ENCODE measurements around the gene TRMT61A.

TRMT61A gene

DNA sequence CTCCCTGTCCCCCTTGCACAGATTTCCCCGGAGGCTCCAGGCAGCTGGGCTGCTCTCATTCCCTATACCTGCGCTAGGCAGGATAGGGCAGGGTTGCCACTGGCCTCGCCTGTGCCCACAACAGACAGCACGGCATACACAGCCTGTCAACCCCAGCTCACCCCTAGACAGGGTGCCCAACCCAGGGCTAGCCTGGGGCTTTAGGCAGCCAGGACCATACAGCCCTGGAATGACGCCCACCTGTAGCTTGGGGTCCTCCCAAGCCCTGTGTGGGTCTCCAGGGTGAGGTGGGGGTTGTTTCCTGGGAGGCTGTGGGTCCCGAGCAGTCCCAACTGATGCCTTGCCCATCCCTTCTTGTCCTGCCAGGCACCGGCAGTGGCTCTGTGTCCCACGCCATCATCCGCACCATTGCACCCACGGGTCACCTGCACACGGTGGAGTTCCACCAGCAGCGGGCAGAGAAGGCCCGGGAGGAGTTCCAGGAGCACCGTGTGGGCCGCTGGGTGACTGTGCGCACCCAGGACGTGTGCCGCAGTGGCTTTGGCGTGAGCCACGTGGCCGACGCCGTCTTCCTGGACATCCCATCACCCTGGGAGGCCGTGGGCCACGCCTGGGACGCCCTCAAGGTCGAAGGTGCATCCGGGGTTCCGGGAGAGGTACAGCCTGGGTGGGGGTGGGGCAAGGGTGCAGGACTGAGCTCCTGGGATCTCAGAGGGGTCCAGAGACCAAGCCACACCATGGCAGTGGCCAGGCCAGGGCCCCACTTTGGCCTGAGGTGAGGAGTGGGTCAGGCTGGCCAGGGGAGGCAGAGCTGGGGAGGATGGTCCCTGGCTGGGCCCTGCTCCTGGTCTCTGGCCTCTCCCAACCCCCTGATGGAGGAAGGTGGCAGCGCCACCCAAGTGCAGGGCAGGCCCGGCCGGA is 3.5 kb downstream of the TRMT61A start:
- H3K9ac ChIP-seq (ENCODE audit: low read depth, low read length) = no peak overlapping the region
- no peaks in the 10 kb centered on the region; the same call in 1 of the 2 replicates for H3K4me1 ChIP-seq (ENCODE audit: insufficient read depth, low read length)
- H3K9me3 ChIP-seq (ENCODE audit: control insufficient read depth, insufficient read depth, low read length) = no peaks in the 10 kb centered on the region
- H3K36me3 ChIP-seq (ENCODE audit: insufficient read depth, low read length) = no peaks in the 10 kb centered on the region; the same call in 1 of the 2 replicates

DNA sequence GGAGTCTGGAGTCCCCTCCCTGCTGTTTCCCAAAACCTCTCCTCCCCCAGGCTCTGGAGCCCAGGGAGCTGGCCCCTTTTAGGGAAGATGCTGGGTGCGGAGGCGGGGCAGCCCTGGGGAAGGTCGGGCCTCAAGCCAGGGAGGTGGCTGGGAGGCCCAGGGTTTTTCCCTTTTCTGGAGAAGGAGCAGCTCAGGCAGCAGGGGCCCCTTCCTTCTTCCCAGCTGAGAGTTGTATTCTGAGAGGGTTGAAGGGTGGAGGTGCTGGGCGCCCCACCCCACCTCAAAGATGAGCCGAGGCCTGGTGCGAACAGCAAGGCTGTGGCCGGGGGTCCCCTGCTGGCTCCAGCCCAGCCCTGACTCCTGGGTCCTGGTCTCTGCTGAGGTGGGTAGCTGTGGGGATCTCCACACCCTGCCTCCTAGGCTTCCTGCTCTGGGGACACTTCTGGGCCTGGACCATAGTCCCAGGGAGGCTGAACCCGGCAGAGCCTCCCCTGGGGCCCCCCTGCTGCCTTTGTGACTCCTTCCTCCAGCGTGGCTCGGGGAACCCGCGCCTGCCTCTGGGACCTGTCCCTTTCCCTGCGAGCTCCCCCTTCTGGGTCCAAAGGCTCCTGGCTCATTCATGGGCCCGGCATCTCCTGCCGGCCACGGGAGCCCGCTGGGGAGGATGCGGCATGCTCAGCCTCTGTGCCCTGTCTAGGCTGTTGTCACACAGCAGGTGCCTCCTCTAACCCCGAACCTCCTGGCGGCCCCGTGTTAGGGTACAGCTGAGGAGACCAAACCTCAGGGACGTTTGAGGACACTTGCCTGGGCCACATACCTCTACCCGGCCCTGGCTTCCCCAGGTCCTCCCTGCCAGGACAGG is 4.4 kb downstream of the TRMT61A start:
- no peaks in the 10 kb centered on the region; the same call in 1 of the 2 replicates for H3K36me3 ChIP-seq (ENCODE audit: insufficient read depth, low read length)
- no peak overlapping the region for H3K9ac ChIP-seq (ENCODE audit: low read depth, low read length)
- H3K9me3 ChIP-seq (ENCODE audit: control insufficient read depth, insufficient read depth, low read length) = no peaks in the 10 kb centered on the region
- H3K4me1 ChIP-seq (ENCODE audit: insufficient read depth, low read length) = no peaks in the 10 kb centered on the region; the same call in 1 of the 2 replicates

DNA sequence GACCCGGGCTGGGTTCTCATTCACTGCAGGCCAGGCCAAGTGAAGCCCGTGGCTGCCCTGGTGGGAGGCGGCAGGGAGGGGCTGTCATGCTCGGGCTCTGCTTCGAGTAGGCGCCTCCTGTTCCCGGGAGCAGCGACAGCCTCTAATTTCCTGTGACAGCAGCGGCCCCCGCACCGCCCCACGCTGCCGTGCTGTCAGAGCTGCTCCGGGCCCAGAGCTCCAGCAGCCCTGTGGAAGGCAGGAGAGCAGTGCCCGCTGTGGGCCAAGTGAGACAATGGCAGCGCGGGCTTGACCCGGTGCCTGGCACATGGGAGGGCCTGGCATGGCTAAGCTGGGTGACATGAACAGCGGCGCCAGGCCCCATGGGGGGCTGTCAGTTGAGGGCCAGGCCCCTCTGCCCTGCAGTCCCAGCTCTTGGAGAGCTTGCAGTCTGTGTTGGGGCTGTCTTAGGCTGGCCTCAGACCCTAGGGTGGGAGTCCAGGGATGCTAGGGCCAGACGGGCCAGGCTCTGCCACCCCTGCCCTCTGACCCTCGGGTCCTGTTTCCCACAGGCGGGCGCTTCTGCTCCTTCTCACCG is 5.1 kb downstream of the TRMT61A start:
- H3K36me3 ChIP-seq (ENCODE audit: insufficient read depth, low read length) = no peaks in the 10 kb centered on the region; the same call in 1 of the 2 replicates
- H3K9me3 ChIP-seq (ENCODE audit: control insufficient read depth, insufficient read depth, low read length) = no peaks in the 10 kb centered on the region
- no peaks in the 10 kb centered on the region for H3K4me1 ChIP-seq (ENCODE audit: insufficient read depth, low read length)
- no peak overlapping the region for H3K9ac ChIP-seq (ENCODE audit: low read depth, low read length)

GRCh38 chr14:103534576-103535061 is 5.6 kb downstream of the TRMT61A start:
- Histone ChIP-seq H3K36me3 (ENCODE audit: insufficient read depth, low read length) (no peaks in the 10 kb centered on the region; the same call in 1 of the 2 replicates), H3K9ac (ENCODE audit: low read depth, low read length) (no peak overlapping the region)

GRCh38 chr14:103535081-103535890 is 6.3 kb downstream of the TRMT61A start:
- Histone ChIP-seq H3K9ac (ENCODE audit: low read depth, low read length) (no peak overlapping the region), H3K36me3 (ENCODE audit: insufficient read depth, low read length) (no peaks in the 10 kb centered on the region; the same call in 1 of the 2 replicates), H3K9me3 (ENCODE audit: control insufficient read depth, insufficient read depth, low read length) (no peaks in the 10 kb centered on the region), H3K4me1 (ENCODE audit: insufficient read depth, low read length) (no peaks in the 10 kb centered on the region; the same call in 1 of the 2 replicates)

More at GRCh38 chr14:103534576-103535061, 5.6 kb downstream of the TRMT61A start:
- no peaks in the 10 kb centered on the region for H3K4me1 ChIP-seq (ENCODE audit: insufficient read depth, low read length)
- no peaks in the 10 kb centered on the region for H3K9me3 ChIP-seq (ENCODE audit: control insufficient read depth, insufficient read depth, low read length)

DNA sequence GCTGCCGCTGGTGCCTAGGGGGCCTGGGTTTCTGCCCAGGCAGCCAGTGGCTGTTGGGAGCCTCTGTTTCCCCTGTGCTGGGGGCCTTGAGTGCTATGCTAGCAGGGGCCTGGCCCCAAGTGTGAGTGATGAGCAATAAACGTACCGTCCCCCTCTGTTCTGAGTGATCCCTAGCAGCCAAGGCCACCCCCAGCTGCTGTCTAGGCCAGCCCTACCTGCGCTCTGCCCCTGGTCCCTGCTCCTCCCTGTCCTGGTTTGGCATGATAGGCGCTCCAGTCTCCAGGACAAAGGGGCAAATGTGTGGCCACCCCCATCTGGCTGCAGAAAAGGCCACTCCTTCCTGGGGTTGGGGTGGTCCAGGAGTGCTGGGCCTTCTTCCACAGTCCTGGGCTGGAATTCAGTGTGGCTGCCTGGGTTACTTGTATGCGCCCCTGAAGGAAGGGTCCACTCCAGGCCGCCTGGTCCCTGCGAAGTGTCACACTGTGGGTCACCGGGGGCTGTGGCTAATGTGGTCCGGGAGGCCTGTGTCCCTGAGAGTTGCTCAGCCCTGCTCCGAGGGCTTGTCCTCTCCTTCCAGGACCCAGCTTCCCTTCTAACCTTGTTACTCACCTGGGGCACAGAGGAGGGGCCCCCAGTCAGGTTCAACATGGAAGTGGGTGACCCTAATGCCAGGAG is 7.0 kb downstream of the TRMT61A start:
- Histone ChIP-seq H3K9me3 (ENCODE audit: control insufficient read depth, insufficient read depth, low read length) (no peaks in the 10 kb centered on the region), H3K9ac (ENCODE audit: low read depth, low read length) (no peak overlapping the region), H3K36me3 (ENCODE audit: insufficient read depth, low read length) (no peaks in the 10 kb centered on the region), H3K4me1 (ENCODE audit: insufficient read depth, low read length) (no peaks in the 10 kb centered on the region; the same call in 1 of the 2 replicates)

DNA sequence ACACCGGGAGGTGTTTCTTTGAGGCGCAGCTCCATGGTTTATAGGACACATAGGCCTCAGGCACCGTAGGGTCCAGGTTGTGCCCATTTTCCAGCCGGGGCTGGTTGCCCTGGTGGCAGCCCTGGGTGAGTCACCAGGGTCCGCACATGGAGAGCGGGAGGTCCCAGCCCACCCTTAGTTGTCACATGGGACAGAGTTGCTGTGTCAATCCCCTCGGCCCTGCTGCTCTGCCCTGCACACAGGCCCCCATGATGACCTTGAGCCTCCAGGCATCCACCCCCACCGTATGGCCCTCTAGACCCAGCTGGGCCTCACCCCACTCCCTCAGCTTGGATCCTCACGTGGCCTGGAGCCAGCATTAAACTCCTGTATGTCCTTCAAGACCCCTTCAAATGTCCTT is 7.7 kb downstream of the TRMT61A start:
- H3K9ac ChIP-seq (ENCODE audit: low read depth, low read length) = no peak overlapping the region
- H3K4me1 ChIP-seq (ENCODE audit: insufficient read depth, low read length) = peaks cover 6% of the 10 kb centered on the region; the same call in 1 of the 2 replicates
- H3K9me3 ChIP-seq (ENCODE audit: control insufficient read depth, insufficient read depth, low read length) = no peaks in the 10 kb centered on the region
- no peaks in the 10 kb centered on the region for H3K36me3 ChIP-seq (ENCODE audit: insufficient read depth, low read length)

DNA sequence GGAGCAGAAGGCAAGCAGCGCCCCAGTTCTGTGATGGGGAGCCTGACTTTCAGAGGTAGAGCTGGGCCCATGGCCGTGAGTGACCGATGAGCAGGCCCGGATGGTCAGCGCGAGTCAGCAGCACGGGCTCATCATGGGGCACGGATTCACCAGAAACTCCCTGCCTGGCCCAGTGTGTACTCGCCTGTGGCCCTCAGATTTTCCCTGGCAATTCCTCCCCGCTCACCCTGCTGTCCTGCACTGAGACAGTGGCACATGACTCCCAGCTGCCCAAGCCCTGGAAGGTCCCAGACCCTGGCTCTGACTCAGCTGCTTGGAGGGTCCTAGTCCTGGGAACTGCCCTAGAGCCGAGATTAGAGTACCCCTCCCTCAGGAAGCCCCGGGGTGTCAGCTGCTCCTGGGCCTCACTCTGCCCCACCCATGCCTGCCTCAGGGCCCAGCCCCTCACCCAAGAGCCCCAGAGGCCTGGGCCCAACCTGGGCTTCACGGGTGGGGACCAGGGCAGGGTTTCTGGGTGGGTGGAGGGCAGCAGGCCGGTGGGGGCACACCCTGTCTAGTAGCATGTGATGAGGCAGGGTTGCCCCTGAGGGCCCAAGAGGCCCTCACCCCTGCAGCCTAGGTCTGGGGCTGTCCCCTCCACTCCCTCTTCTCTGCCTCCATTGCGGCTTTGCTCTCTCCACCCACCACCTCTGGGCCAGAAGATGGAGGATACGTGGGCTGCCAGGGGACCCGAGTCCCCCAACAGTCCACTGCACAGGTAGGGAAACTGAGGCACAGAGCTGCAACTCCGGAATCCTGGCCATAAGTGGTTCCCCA is 8.4 kb downstream of the TRMT61A start:
- Histone ChIP-seq H3K36me3 (ENCODE audit: insufficient read depth, low read length) (no peaks in the 10 kb centered on the region), H3K4me1 (ENCODE audit: insufficient read depth, low read length) (peaks cover 13% of the 10 kb centered on the region; the same call in 1 of the 2 replicates), H3K9ac (ENCODE audit: low read depth, low read length) (no peak overlapping the region), H3K9me3 (ENCODE audit: control insufficient read depth, insufficient read depth, low read length) (no peaks in the 10 kb centered on the region)

- Histone ChIP-seq H3K9me3 (ENCODE audit: control insufficient read depth, insufficient read depth, low read length) (no peaks in the 10 kb centered on the region), H3K9ac (ENCODE audit: low read depth, low read length) (no peak overlapping the region), H3K36me3 (ENCODE audit: insufficient read depth, low read length) (no peaks in the 10 kb centered on the region), H3K4me1 (ENCODE audit: insufficient read depth, low read length) (peaks cover 22% of the 10 kb centered on the region; the same call in 1 of the 2 replicates)
These were observed 9.5 kb downstream of the TRMT61A start for GRCh38 chr14:103538291-103539055.

DNA sequence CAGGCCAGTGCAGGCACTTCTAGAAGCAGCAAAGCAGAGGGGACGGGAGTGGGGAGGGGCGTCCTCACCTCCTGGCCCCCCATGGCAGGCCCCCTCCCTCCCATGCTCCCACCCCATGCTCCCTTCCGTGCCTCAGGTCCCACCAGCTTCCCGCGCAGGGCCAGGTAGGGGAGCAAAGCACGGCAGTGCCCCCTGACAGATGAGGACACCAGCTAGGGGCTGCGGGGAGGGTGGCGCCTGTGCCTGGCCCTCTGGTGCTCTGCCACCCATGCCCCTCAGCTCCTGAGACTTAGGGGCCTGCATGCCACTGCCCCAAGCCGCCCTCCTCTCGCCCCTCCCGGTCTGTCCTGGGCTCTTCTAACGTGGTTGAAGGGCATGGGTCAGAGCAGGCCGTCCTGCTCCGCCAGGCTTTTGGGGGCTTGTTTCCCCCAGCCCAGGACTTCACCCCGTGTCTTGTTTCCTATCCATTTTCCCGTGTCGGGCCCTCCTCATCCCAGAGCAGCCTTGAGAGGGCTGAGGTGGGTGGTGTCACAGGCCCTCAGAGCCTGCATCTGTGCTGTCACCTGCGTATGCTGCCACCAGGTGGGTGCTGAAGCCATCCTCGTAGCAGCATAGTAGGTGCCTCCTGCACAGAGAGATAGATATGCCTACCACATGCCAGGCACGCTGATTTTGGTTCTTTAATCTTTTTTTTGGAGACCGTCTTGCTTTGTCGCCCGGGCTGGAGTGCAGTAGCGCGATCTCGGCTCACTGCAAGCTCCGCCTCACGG is 10.2 kb downstream of the TRMT61A start:
- Histone ChIP-seq H3K9ac (ENCODE audit: low read depth, low read length) (no peak overlapping the region), H3K36me3 (ENCODE audit: insufficient read depth, low read length) (no peaks in the 10 kb centered on the region), H3K4me1 (ENCODE audit: insufficient read depth, low read length) (peaks cover 28% of the 10 kb centered on the region; the same call in 1 of the 2 replicates), H3K9me3 (ENCODE audit: control insufficient read depth, insufficient read depth, low read length) (no peaks in the 10 kb centered on the region)
